Activated CD4-positive, alpha-beta T cell treated with anti-CD3 and anti-CD28 coated beads, Interleukin-2, amount 50 U/mL, for 1 hour (primary cell): ENCODE measurements around the gene TACR3.
"Not testable (repeated sequence)": the region's sequence is repeated elsewhere in the genome, so short reads cannot be mapped to it uniquely, and the experiment has no call there.

Experiments
- DNase-seq: peaks from one replicate; pipeline ENCODE4 v3.0.0-alpha.2; 2020

The TACR3 gene

DNA sequence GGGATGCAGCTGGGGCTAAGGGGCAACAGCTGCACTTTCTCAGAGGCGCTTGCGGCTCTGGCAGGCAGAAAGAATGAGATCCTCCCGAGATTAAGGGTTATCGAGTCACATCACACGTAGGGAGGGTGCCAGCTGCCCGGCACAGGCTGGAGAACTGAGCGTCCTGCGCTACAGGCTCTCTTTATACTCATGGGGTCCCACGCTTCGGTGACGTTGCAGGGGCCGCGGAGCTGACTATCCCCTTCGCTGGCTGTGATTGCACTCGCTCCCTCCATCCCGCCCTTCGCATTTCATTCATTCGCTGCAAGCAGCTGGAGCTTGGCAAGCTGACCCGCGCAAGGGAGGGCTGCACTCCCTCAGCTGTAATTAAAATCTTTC is at the start of gene TACR3:
TACR3 (minus strand) TSS at position 156 of the 378 bp plus-strand sequence. CDS start 310 bp downstream, outside the sequence.
- DNase-seq, result no peak

- DNase-seq, result no peak
Measured at GRCh38 chr4:103757631-103758030, 37.8 kb upstream of the TACR3 start.

DNA sequence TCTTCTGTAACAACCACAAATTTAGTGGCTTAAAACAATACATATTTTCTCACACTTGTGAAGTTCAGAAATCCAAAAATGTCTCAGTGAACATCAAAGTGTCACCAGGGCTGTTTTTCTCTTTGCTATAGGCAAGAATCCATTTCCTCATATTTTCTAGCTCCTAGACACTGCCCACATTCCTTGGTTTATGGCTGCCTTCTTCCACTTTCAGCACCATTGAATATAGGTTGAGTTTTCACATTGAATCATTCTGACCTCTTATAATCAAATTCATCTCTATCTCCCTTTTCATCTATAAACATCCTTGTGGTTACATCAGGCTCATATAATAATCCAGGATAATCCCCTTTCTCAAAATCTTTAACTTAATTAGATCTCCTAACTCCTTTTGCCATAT is 37.0 kb upstream of the TACR3 start:
- DNase-seq, result no peak

DNA sequence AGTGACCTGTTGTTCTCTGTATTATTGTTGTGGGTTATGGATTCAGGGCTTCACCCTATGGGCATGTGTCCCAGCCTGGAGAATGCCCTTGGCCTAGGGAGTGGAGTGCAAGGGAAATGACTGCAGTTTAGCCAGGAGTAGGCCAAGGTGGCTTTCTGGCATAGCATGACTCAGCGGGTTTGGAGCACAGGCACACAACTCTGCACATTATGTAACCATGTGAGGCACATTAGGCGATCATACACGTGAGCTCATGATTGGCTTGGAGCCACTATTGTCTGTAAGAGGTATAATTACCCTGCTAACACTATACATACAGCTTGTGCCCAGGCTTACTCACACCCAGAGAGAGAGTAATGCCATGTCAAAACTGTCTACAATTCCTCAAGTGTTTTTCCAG is 35.1 kb upstream of the TACR3 start:
- DNase-seq, result no peak

- DNase-seq, result no peak
Measured at GRCh38 chr4:103753868-103754653, 34.3 kb upstream of the TACR3 start.

DNA sequence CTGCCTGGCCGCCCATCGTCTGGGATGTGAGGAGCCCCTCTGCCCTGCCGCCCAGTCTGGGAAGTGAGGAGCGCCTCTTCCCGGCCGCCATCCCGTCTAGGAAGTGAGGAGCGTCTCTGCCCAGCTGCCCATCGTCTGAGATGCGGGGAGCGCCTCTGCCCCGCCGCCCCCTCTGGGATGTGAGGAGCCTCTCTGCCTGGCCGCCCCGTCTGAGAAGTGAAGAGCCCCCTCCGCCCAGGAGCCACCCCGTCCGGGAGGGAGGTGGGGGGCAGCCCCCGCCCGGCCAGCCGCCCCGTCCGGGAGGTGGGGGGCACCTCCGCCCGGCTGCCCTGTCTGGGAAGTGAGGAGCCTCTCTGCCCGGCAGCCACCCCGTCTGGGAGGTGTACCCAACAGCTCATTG is 3.4 kb upstream of the TACR3 start:
- DNase-seq, result not testable (repeated sequence)

DNA sequence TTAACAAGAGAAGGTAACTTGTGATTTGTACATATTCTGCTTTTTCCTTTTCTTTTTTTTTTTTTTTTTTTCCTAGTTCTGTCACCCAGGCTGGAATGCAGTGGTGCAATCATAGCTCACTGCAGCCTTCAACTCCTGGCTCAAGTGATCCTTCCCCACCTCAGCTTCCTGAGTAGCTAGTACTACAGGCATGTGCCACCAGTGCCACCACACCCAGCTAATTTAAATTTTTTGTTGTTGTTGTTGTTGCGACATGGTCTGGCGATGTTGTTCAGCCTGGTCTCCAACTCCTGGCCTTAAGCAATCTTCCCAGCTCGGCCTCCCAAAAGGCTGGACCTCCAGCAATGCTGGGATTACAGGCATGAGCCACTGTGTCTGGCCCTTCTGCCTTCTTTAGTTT is 1.5 kb upstream of the TACR3 start:
- DNase-seq, result no peak

DNA sequence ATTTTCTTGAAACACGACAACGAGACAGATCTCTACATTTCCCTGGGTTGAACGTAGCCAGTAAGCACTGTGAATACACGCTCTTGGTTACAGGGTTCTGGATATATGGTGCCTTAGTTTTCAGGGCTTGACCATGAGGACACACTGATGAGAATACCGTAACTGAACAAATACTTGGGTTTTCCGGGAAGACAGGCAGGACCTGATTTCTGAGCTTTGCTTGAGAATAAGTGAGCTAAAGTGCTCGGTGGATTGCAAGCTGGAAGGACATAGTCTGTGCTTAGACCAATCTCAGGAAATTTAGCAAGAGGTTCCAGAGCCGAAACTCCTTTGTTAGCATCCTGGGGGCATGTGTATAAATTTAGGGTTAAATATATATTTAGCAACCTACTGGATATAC is 876 bp upstream of the TACR3 start:
- DNase-seq, result no peak

DNA sequence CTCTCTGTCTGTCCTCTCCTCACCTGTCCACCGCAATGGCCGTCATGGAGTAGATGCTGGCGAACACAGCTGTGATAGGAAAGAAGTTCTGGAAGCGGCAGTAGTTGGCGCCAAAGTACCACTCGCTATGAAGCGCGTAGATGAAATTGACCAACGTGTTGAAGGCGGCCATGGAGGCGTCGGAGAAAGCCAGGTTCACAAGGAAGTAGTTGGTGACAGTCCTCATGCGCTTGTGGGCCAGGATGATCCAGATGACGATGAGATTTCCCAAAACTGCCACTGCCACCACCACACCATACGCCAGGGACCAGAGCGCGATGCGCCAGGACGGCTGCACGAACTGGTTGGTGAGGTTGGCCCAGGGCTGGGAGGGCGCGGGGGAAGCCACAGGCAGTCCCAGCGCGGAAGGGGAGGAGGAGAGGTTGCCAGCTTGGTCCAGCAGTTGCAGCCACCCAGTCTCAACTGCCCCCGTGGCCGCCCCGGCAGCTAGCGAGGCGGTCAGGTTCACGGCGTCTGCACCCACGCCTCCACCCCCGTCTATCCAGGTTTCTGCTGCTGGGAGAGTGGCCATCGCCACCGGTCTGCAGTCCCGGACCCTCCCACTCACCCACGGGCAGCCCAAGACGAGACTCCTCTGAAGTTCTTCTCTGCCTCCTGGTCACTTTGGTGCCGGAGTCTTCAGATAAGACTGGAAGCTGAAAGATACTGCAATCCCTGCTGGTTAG is 518 bp downstream of the TACR3 start:
- DNase-seq, result no peak

- DNase-seq, result no peak
Measured at GRCh38 chr4:103692615-103693014, 27.2 kb downstream of the TACR3 start.

GRCh38 chr4:103673983-103674382 is 45.8 kb downstream of the TACR3 start:
- no peak for DNase-seq

DNA sequence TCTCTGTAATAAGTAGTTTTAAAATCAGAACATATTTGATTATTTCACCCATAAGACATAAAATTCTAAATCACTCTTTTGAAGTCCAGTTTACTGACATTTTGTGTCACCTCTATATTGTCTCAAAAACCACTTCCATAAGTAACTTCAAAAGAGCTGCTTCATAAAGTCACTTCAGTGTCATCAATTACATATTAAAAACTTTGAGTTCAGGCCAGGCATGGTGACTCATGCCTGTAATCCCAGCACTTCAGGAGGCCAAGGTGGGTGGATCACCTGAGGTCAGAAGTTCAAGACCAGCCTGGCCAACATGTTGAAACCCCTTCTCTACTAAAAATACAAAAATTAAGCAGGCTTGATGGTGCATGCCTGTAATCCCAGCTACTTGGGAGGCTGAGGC is 53.0 kb downstream of the TACR3 start:
- DNase-seq, result not testable (repeated sequence)

- DNase-seq, result no peak
Measured at GRCh38 chr4:103664436-103665075, 55.2 kb downstream of the TACR3 start.

GRCh38 chr4:103648541-103648940 is 71.2 kb downstream of the TACR3 start:
- no peak for DNase-seq

DNA sequence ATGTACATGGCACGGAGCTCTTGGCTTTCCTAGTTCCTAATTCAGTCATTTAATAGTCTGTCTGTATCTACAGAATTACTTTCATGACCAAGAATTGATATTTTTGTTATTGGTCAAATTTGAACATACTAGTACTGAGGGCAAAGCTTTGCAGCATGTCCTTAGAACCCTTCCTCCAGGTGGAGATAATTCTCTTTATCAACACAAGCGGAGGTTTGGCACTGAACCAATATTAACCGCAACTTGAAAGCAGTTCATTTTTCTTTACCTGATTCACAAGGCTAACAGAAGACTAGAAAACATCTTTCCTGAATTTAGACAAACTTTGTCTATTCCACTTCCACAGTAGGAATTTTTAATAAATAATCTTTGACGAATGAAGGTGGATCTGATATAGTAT is 73.8 kb downstream of the TACR3 start:
- DNase-seq, result no peak

DNA sequence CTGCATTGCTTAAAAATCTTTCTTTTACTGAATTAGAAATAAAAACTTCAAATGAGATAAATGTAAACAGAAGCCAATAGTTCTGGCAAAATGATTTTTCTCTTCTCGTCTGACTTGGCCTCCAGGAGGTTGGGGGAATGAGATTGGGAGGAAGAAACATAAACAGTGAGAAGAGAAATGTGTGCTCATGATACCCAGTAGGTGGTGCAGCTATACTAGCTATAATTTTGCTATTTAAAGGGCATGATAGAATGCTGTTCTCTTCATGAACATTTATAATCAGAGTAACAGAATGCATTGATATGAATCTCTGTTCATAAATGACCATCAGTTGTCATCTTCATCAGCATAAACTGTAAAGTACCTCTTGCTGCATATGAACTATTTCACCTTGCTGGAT is 85.5 kb downstream of the TACR3 start:
- no peak for DNase-seq

- DNase-seq, result no peak
Measured at GRCh38 chr4:103626296-103626695, 93.5 kb downstream of the TACR3 start.

DNA sequence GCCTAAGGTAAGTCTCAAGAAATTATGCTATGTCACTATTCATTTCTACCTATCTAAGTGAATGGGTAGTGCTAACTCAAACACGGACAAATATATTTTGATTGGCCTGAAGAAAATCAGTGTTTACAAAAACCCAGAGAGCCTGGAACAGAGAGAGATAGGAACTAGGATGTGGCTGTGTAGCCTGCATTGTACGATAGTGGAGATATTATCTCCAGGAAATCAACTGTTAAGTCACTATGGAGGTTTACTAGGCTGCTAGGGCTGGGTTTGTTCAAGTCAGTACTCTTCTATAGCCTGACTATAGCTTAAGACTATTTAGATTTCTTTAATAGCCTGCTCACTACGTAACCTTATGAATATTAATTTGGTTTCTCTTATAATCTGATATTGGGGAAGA is 127.9 kb downstream of the TACR3 start:
- DNase-seq, result no peak

- DNase-seq, result no peak
Measured at GRCh38 chr4:103567591-103567990, 152.2 kb downstream of the TACR3 start.

- DNase-seq, result not testable (repeated sequence)
Measured at GRCh38 chr4:103559178-103559577, 160.6 kb downstream of the TACR3 start.
